Activated CD8-positive, alpha-beta T cell treated with anti-CD3 and anti-CD28 coated beads, Interleukin-2, amount 10 ng/mL, durations not matched to agents 7 days and 5 days (primary cell): Measurements from ENCODE around the gene LRMDA. TPM values are rescaled to one million over a fixed set of nuclear protein-coding genes. Genes with fewer than 3 reads are reported as not detected.
"Not testable (repeated sequence)": the region's sequence is repeated elsewhere in the genome, so short reads cannot be mapped to it uniquely, and the experiment has no call there.

Source experiments
- ATAC-seq: fragments of 150-1000 bp; cut with Tn5 transposase; one replicate; pipeline ENCODE4 v1.10.0; 2021; ENCODE audit warnings: moderate library complexity
- CTCF ChIA-PET: fragments of 350-600 bp; sonication (Branson Sonifier 250); formaldehyde crosslinking; loops from one replicate; lab custom pipeline; 2021; ENCODE audit warnings: antibody characterized with exemption; lab: Charles Lee
- POLR2A ChIA-PET: fragments of 350-600 bp; sonication (Branson Sonifier 250); formaldehyde crosslinking; loops from one replicate; lab custom pipeline; 2021; ENCODE audit warnings: antibody characterized with exemption; lab: Charles Lee
- DNase-seq: peaks from one replicate; pipeline ENCODE4 v3.0.0-alpha.2; 2020
- H3K27ac Mint-ChIP-seq: one replicate; pipeline ENCODE4 v1.8.0; 2021; ENCODE audit warnings: mild to moderate bottlenecking, mixed read lengths
- H3K27me3 Mint-ChIP-seq: one replicate; pipeline ENCODE4 v1.8.0; 2021; ENCODE audit warnings: low read depth, mixed read lengths
- H3K36me3 Mint-ChIP-seq: one replicate; pipeline ENCODE4 v1.8.0; 2021; ENCODE audit warnings: low read depth, mixed read lengths
- H3K4me1 Mint-ChIP-seq: one replicate; pipeline ENCODE4 v1.8.0; 2021; ENCODE audit warnings: low read depth, mixed read lengths
- H3K4me3 Mint-ChIP-seq: one replicate; pipeline ENCODE4 v1.8.0; 2021; ENCODE audit warnings: mild to moderate bottlenecking, mixed read lengths
- H3K9me3 Mint-ChIP-seq: one replicate; pipeline ENCODE4 v1.8.0; 2022; ENCODE audit warnings: mixed read lengths; ENCODE audit not compliant: insufficient read depth
- total RNA-seq, 2 experiments: library from RNA; stranded (reverse); gene quantifications; one replicate each; pipeline ENCODE4 v1.2.3, GENCODE V29; 2021

The LRMDA gene
- total RNA-seq, 2 experiments from 2014 or later = not detected

DNA sequence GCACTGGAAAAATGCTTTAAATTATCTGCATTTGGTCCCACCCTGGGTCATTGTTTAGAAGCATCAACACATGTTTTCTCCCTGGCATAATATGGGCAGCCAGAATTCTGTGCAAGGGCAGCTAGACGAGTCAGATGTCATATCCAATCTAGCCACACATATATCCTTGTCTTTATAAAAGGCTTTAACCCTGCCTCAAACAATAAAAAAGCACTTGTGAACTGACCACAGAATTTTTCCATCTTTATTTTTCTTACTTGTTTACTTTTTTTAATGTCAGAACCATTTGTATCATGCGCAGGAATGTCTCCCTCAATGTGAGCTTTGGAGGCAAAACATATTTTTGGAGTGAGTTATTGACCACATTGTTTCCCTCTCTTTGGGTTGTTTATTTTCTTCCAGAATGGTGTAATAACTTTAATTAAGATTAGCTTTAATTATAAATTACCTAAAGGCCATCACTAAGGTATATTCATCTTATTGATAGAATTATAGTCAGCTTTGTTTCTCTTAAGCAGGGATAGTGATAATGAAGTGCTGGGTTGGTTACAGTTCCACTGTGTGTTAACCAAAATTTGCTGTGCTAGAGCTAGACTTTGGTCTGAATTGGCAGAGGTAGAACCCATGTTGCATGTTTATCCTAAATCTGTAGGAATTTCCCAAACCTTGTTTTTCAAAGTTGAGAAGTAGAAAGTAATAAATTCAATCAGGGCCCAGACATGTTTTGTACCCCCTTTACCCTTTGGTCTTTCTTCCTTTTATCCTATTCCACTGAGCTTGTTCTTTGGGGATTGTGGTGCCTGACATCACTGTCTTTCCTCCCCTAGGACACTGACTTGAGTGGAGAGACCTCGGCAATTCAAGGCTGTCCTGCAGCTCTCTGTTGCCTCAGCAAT is 1127.8 kb downstream of the LRMDA start:
- CTCF ChIA-PET = interaction anchor here (1.1 kb wide), 1 partner anchor 13 kb away, joined by 3 read pairs; no protein-coding TSS in a partner anchor
- no peak for ATAC-seq
- no peak for DNase-seq
- no peaks in the 10 kb centered on the region for H3K36me3 Mint-ChIP-seq
- H3K4me3 Mint-ChIP-seq = no peak overlapping the region
- H3K27ac Mint-ChIP-seq = no peak overlapping the region
- POLR2A ChIA-PET = no interaction called here
- no peaks in the 10 kb centered on the region for H3K9me3 Mint-ChIP-seq
- no peaks in the 10 kb centered on the region for H3K27me3 Mint-ChIP-seq
- no peaks in the 10 kb centered on the region for H3K4me1 Mint-ChIP-seq

DNA sequence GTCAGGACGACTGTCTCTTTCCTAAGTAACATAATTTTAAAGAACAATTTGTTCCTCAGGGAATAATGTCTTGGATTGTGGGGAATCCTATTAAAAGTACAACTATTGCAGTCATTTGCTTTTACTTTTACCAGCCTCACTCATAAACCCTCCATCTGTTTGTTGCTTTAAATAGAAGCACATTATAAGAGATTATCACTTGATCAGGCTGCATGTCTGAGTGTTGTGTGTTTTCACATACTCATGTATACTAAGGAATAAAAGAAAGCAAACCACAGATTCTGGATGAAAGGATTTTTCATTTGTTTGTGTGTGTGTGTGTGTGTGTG is 1128.4 kb downstream of the LRMDA start:
- Mint-ChIP-seq H3K9me3 (no peaks in the 10 kb centered on the region), H3K27me3 (no peaks in the 10 kb centered on the region), H3K4me3 (no peak overlapping the region), H3K27ac (no peak overlapping the region), H3K36me3 (no peaks in the 10 kb centered on the region), H3K4me1 (no peaks in the 10 kb centered on the region)
- ChIA-PET CTCF (interaction anchor here (1.1 kb wide), 1 partner anchor 14 kb away, joined by 3 read pairs; no protein-coding TSS in a partner anchor), POLR2A (no interaction called here)
- ATAC-seq (no peak), DNase-seq (no peak)

DNA sequence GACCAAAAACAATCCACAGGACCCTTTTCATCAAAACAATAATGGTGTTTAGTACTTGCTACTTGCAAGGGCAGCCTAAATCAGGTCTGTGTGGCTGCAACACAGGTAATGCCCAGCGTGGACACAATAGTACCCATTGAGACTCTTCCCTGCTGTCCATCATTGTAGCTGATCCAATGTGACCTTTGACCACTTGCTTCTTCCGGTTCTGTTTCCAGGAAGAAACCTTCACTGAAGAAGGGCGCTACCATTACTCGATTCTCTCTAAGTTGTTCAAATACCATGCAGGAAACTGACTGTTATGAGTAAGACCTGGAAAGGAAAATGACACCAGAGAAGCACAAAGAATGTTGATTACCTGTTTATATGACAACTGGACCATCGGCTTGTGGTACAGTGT is 1128.9 kb downstream of the LRMDA start:
- Mint-ChIP-seq H3K36me3 (no peaks in the 10 kb centered on the region), H3K4me3 (no peak overlapping the region), H3K4me1 (no peaks in the 10 kb centered on the region), H3K9me3 (no peaks in the 10 kb centered on the region), H3K27me3 (no peaks in the 10 kb centered on the region), H3K27ac (no peak overlapping the region)
- CTCF ChIA-PET = no interaction called here
- POLR2A ChIA-PET = no interaction called here
- ATAC-seq = no peak
- DNase-seq = no peak

DNA sequence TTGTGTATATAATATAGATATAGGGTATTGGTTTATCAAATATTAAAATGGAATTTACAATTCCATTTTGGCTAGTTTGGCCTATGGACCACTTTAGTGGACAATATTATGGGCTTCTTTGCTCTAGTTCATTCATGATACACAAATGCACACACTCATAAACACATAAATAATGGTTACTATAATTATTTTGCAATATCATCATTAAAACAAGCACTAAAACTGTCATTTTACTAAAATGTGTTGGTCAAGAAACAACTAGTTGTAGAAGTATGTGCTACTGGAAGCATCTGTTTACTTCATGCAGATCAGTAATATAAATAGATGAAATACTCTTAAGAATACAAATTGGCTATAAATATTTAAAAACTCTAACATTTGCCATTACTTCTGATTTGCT is 1131.9 kb downstream of the LRMDA start:
- CTCF ChIA-PET = no interaction called here
- H3K27me3 Mint-ChIP-seq = no peaks in the 10 kb centered on the region

DNA sequence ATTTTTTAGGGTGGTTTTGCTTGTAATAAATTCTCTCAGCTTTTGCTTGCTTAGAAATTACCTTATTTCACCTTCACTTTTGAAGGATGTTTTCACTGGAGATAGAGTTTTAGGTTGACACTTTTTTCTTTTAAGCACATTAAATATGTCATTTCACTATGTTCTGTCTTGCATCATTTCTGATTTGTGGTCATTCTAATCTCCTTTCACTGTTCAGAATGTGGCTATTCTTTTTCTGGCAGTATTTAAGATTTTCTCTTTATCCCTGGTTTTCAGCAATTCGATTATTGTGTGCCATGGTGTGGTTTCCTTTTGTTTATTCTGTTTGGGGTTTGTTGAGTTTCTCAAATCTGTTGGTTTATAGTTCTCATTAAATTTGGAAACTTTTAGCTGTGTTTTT is 1140.6 kb downstream of the LRMDA start:
- ChIA-PET CTCF (no interaction called here), POLR2A (no interaction called here)
- H3K27ac Mint-ChIP-seq = no peak overlapping the region
- no peaks in the 10 kb centered on the region for H3K9me3 Mint-ChIP-seq
- no peak overlapping the region for H3K4me3 Mint-ChIP-seq
- no peaks in the 10 kb centered on the region for H3K4me1 Mint-ChIP-seq
- no peaks in the 10 kb centered on the region for H3K36me3 Mint-ChIP-seq
- ATAC-seq (no peak), DNase-seq (no peak)
- no peaks in the 10 kb centered on the region for H3K27me3 Mint-ChIP-seq

More for the DNA sequence above, 1131.9 kb downstream of the LRMDA start:
- Mint-ChIP-seq H3K27ac (no peak overlapping the region), H3K4me1 (no peaks in the 10 kb centered on the region), H3K4me3 (no peak overlapping the region), H3K9me3 (no peaks in the 10 kb centered on the region), H3K36me3 (no peaks in the 10 kb centered on the region)
- ATAC-seq (no peak), DNase-seq (no peak)
- POLR2A ChIA-PET = no interaction called here

DNA sequence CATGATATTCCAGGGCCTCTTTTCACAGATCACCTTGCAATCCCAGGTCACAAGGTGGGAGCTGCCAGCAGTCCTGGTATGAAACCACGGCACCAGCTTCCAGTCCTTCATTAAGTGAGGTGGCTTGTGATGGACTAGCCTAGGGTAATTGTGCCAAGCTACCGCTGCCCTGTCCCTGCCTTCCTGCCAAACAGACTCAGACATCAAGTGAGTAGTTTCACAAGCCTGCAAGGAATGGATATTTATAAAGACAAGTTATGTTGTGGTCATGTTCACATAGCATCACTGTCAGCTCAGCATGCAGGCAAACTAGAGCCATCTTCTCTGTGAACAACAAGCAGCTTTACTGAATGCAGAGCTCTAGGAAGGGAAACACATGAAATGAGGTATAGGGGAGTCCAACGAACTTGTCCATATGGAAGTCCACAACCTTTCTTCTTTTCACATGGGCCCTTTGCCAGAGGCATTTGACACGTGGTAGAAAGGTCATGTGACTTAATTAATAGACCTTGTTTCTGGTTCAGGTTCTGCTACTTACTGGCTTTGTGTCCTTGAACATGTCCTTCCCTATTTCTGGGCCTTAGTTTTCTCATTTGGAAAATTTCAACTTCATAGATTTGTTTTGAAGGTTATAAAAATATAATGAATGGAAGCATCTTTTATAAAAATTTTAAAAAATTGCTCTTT is 1145.0 kb downstream of the LRMDA start:
- ChIA-PET CTCF (no interaction called here), POLR2A (no interaction called here)
- ATAC-seq = no peak
- no peak for DNase-seq
- H3K27ac Mint-ChIP-seq = no peak overlapping the region
- H3K4me3 Mint-ChIP-seq = no peak overlapping the region
- no peaks in the 10 kb centered on the region for H3K27me3 Mint-ChIP-seq
- no peaks in the 10 kb centered on the region for H3K4me1 Mint-ChIP-seq
- H3K9me3 Mint-ChIP-seq = no peaks in the 10 kb centered on the region
- H3K36me3 Mint-ChIP-seq = no peaks in the 10 kb centered on the region

DNA sequence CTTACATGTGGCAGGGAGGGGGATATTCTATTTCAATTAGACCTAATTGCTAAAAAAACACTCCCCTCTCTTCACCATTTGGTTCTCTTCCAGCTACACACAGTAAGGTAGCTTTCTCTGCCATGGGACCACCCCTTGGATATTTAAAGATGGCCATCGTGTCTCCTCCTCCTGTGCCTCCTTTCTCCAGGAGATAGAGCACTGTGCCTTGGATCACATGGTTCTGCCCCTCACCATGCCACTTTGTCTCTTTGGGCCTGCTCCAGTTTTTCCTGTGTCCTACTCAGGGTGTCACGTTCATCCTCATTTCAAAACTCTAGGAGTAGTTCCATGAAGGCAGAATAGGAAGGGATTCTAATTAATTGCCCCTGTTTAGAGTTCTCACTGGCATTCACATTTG is 1146.0 kb downstream of the LRMDA start:
- POLR2A ChIA-PET = no interaction called here
- CTCF ChIA-PET = no interaction called here
- Mint-ChIP-seq H3K9me3 (no peaks in the 10 kb centered on the region), H3K27me3 (no peaks in the 10 kb centered on the region), H3K27ac (no peak overlapping the region), H3K4me3 (no peak overlapping the region), H3K4me1 (no peaks in the 10 kb centered on the region), H3K36me3 (no peaks in the 10 kb centered on the region)
- DNase-seq (no peak), ATAC-seq (no peak)

DNA sequence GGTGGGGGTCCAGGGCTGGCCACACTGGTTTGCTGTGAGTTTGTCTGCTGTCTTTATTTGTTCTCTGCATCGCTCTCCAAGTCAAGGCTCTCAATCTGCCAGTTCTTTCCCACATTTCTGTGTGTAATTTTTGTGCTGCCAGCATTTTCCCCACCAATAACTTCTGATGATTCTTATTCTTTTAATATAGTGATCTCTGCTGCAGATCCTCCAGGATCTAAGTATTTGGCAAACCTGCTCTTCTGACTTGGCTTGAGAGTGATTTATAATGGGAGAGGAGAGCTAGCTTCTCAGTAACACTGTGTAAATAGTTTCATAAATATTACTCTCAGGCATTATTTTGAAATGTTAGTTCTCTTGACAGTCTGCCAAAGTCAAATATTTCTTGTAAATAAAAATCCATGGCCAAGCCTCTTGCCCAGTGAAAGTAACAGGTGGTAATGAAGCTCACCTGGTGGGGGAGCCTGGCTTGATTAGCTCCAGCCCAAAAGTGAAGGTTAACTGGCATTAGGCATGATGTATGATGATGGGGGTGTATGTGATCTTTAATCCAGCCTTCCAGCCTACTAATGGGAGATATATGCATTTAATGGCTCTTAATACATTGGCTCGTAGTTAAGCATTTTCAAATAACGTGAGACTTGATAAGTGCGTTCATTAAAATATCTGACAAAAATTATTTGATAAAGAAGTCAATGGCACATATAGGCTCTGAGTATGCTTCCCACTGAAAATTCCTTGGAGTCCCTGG is 1150.3 kb downstream of the LRMDA start:
- H3K9me3 Mint-ChIP-seq = no peaks in the 10 kb centered on the region
- H3K4me1 Mint-ChIP-seq = no peaks in the 10 kb centered on the region
- no peaks in the 10 kb centered on the region for H3K36me3 Mint-ChIP-seq
- no peaks in the 10 kb centered on the region for H3K27me3 Mint-ChIP-seq
- no peak overlapping the region for H3K27ac Mint-ChIP-seq
- ATAC-seq = no peak
- H3K4me3 Mint-ChIP-seq = no peak overlapping the region
- POLR2A ChIA-PET = no interaction called here
- DNase-seq = no peak
- CTCF ChIA-PET = no interaction called here

DNA sequence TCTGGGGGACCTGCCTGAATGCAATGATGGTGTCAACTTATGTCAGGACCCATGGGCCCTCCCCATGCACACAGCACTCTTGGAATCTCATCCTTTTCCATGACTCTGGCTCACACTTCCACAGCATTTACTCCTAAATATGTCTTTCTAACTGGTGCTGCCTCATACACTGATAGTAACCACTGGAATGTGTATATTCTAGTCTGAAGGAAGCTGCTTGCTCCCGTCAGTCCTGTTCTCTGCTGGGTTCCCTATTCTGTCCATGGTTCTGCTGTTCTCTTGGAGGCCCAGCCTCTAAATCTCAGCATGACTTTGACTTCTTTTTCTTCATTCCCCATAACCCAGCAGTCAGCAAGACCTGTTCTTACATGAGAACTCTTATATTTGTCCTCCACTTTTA is 1151.1 kb downstream of the LRMDA start:
- ATAC-seq = no peak
- ChIA-PET CTCF (no interaction called here), POLR2A (no interaction called here)
- DNase-seq = no peak
- no peak overlapping the region for H3K4me3 Mint-ChIP-seq
- no peaks in the 10 kb centered on the region for H3K9me3 Mint-ChIP-seq
- H3K4me1 Mint-ChIP-seq = no peaks in the 10 kb centered on the region
- no peak overlapping the region for H3K27ac Mint-ChIP-seq
- no peaks in the 10 kb centered on the region for H3K27me3 Mint-ChIP-seq
- no peaks in the 10 kb centered on the region for H3K36me3 Mint-ChIP-seq

DNA sequence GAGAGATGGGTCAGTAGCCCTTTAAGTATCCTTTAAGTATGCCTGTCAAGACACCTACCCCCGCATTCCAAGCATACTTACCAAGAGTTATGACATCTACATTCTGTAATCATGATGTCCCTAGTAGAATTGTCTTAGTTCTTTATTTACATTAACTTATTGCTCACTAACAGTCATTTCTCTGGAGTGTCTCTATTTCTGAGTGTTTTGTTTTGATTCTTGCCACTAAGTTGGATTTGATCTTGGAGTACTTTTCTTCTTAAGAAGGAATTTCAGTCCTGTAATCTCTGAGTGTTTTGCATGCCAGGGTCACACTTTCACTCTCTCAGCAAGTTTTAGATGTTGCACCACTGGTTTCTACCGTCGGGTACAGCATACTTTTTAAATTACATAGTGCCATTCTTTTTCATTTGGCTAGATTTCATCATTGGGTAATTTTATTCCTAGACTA is 1152.3 kb downstream of the LRMDA start:
- no peaks in the 10 kb centered on the region for H3K9me3 Mint-ChIP-seq
- ChIA-PET POLR2A (no interaction called here), CTCF (interaction anchor here (0.8 kb wide), 1 partner anchor 10 kb away, joined by 3 read pairs; no protein-coding TSS in a partner anchor)
- no peaks in the 10 kb centered on the region for H3K4me1 Mint-ChIP-seq
- H3K27ac Mint-ChIP-seq = no peak overlapping the region
- no peaks in the 10 kb centered on the region for H3K36me3 Mint-ChIP-seq
- no peak overlapping the region for H3K4me3 Mint-ChIP-seq
- DNase-seq (no peak), ATAC-seq (no peak)
- no peaks in the 10 kb centered on the region for H3K27me3 Mint-ChIP-seq

DNA sequence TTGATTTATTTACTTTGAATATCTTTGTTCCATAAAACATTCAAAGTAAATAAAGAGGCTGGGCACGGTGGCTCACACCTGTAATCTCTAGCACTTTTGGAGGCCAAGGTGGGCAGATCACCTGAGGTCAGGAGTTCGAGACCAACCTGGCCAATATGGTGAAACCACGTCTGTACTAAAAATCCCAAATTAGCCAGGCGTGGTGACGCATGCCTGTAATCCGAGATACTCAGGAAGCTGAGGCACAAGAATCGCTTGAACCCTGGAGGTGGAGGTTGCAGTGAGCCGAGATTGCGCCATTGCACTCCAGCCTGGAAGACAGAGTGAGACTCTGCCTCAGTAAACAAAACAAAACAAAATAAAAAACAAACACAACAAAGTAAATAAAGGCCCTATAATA is 1153.0 kb downstream of the LRMDA start:
- H3K4me1 Mint-ChIP-seq, ATAC-seq, H3K27me3 Mint-ChIP-seq, H3K9me3 Mint-ChIP-seq, H3K4me3 Mint-ChIP-seq, H3K36me3 Mint-ChIP-seq, DNase-seq, POLR2A ChIA-PET, H3K27ac Mint-ChIP-seq: not testable (repeated sequence)
- CTCF ChIA-PET = interaction anchor here (0.8 kb wide), 1 partner anchor 11 kb away, joined by 3 read pairs; no protein-coding TSS in a partner anchor
